WTC11 (cell line): Measurements from ENCODE around the gene CDKN2B. TPM values are rescaled to one million over a fixed set of nuclear protein-coding genes. Genes with fewer than 3 reads are reported as not detected.

Experiments
- ATAC-seq: fragments of 200-7000 bp; cut with Tn5 transposase; 2 replicates; pipeline ENCODE4 v1.10.0; 2021; ENCODE audit warnings: mild to moderate bottlenecking, moderate library complexity
- Bru-seq: library from RNA; stranded (reverse); fragments of 400-500 nt; gene quantifications from one replicate; lab custom pipeline; 2021; lab: Mats Ljungman, UMichigan
- CTCF ChIA-PET: fragments of 300-600 bp; sonication (Branson Sonifier 250); formaldehyde crosslinking; loops from one replicate; lab custom pipeline; 2021; ENCODE audit warnings: antibody characterized with exemption; lab: Charles Lee
- POLR2A ChIA-PET: fragments of 350-600 bp; sonication (Branson Sonifier 250); formaldehyde crosslinking; loops from one replicate; lab custom pipeline; 2021; ENCODE audit warnings: antibody characterized with exemption; lab: Charles Lee
- DNase-seq: peaks from one replicate; pipeline ENCODE4 v3.0.0; 2021; ENCODE audit warnings: low spot score
- H3K27ac Mint-ChIP-seq: 2 replicates; pipeline ENCODE4 v1.8.0; 2021; ENCODE audit warnings: mixed read lengths
- H3K27me3 Mint-ChIP-seq: 2 replicates; pipeline ENCODE4 v1.8.0; 2021; ENCODE audit warnings: low read depth, mild to moderate bottlenecking, moderate library complexity, mixed read lengths
- H3K36me3 Mint-ChIP-seq: 2 replicates; pipeline ENCODE4 v1.8.0; 2021; ENCODE audit warnings: mixed read lengths
- H3K4me1 Mint-ChIP-seq: 2 replicates; pipeline ENCODE4 v1.8.0; 2022; ENCODE audit warnings: mixed read lengths
- H3K4me3 Mint-ChIP-seq: 2 replicates; pipeline ENCODE4 v1.8.0; 2021; ENCODE audit warnings: mild to moderate bottlenecking, moderate library complexity, mixed read lengths
- H3K9me3 Mint-ChIP-seq: 2 replicates; pipeline ENCODE4 v1.8.0; 2021; ENCODE audit warnings: mixed read lengths
- CBFB ChIP-seq: sonication (generic); formaldehyde crosslinking; IDR thresholded peaks from 2 replicates; pipeline ENCODE4 v1.8.1; 2022; ENCODE audit warnings: mild to moderate bottlenecking, low read depth, missing genetic modification reagents
- CREM ChIP-seq: sonication (generic); formaldehyde crosslinking; IDR thresholded peaks from 2 replicates; pipeline ENCODE4 v1.8.1; 2022; ENCODE audit warnings: mild to moderate bottlenecking, missing genetic modification reagents, moderate library complexity
- CTCF ChIP-seq: fragments of 200-600 bp; IDR thresholded peaks from 2 replicates; pipeline ENCODE4 v1.8.0; 2022; ENCODE audit warnings: antibody characterized with exemption
- EMX1 ChIP-seq: fragments of 250-450 bp; sonication (Bioruptor Pico); IDR thresholded peaks from 2 replicates; pipeline ENCODE4 v1.8.0; 2021; ENCODE audit warnings: mild to moderate bottlenecking
- ETV6 ChIP-seq: sonication (generic); formaldehyde crosslinking; IDR thresholded peaks from 2 replicates; pipeline ENCODE4 v1.8.1; 2022; ENCODE audit warnings: mild to moderate bottlenecking, missing genetic modification reagents
- FOXK1 ChIP-seq: sonication (generic); formaldehyde crosslinking; IDR thresholded peaks from 2 replicates; pipeline ENCODE4 v1.8.0; 2022; ENCODE audit warnings: mild to moderate bottlenecking, moderate library complexity, missing genetic modification reagents
- FOXP1 ChIP-seq: sonication (generic); formaldehyde crosslinking; IDR thresholded peaks from 2 replicates; pipeline ENCODE4 v1.8.0; 2022; ENCODE audit warnings: missing genetic modification reagents, mild to moderate bottlenecking, moderate library complexity, borderline replicate concordance
- FOXP4 ChIP-seq: sonication (generic); formaldehyde crosslinking; IDR thresholded peaks from 2 replicates; pipeline ENCODE4 v1.8.0; 2022; ENCODE audit warnings: mild to moderate bottlenecking, missing genetic modification reagents
- HMGXB4 ChIP-seq: sonication (generic); formaldehyde crosslinking; IDR thresholded peaks from 2 replicates; pipeline ENCODE4 v1.8.1; 2023; ENCODE audit warnings: mild to moderate bottlenecking, moderate library complexity, missing genetic modification reagents
- IRF2 ChIP-seq: sonication (generic); formaldehyde crosslinking; IDR thresholded peaks from 2 replicates; pipeline ENCODE4 v1.8.0; 2022; ENCODE audit warnings: low read depth, missing genetic modification reagents, borderline replicate concordance
- MAX ChIP-seq: sonication (generic); formaldehyde crosslinking; IDR thresholded peaks from 2 replicates; pipeline ENCODE4 v1.8.0; 2022; ENCODE audit warnings: mild to moderate bottlenecking, missing genetic modification reagents
- MYBL2 ChIP-seq: sonication (generic); formaldehyde crosslinking; IDR thresholded peaks from 2 replicates; pipeline ENCODE4 v1.8.1; 2023; ENCODE audit warnings: mild to moderate bottlenecking, moderate library complexity, missing genetic modification reagents
- PRRX2 ChIP-seq: fragments of 250-450 bp; sonication (Bioruptor Pico); IDR thresholded peaks from 2 replicates; pipeline ENCODE4 v1.8.0; 2021; ENCODE audit warnings: mild to moderate bottlenecking
- RELA ChIP-seq: sonication (generic); formaldehyde crosslinking; IDR thresholded peaks from 2 replicates; pipeline ENCODE4 v1.8.1; 2022; ENCODE audit warnings: missing genetic modification reagents, mild to moderate bottlenecking, borderline replicate concordance
- SP1 ChIP-seq: sonication (generic); formaldehyde crosslinking; conservative IDR thresholded peaks from 2 replicates; pipeline ENCODE4 v1.8.1; 2022; ENCODE audit warnings: missing genetic modification reagents
- USF2 ChIP-seq: sonication (generic); formaldehyde crosslinking; IDR thresholded peaks from 2 replicates; pipeline ENCODE4 v1.8.1; 2023; ENCODE audit warnings: mild to moderate bottlenecking, missing genetic modification reagents, moderate library complexity
- ZNF232 ChIP-seq: sonication (generic); formaldehyde crosslinking; IDR thresholded peaks from 2 replicates; pipeline ENCODE4 v1.8.0; 2022; ENCODE audit warnings: mild to moderate bottlenecking, missing genetic modification reagents
- ZNF396 ChIP-seq: fragments of 250-450 bp; sonication (Bioruptor Pico); IDR thresholded peaks from 2 replicates; pipeline ENCODE4 v1.8.0; 2021; ENCODE audit warnings: mild to moderate bottlenecking, moderate library complexity, borderline replicate concordance
- ZNF425 ChIP-seq: fragments of 250-450 bp; sonication (Bioruptor Pico); conservative IDR thresholded peaks from 2 replicates; pipeline ENCODE4 v1.9.0; 2021; ENCODE audit warnings: mild to moderate bottlenecking
- ZSCAN18 ChIP-seq: fragments of 250-450 bp; sonication (Bioruptor Pico); IDR thresholded peaks from 2 replicates; pipeline ENCODE4 v2.1.2; 2022; ENCODE audit warnings: mild to moderate bottlenecking, moderate library complexity
- long read RNA-seq, 3 experiments: library from RNA in 1 of 3; library from capped mRNA in 1 of 3; library from polyadenylated mRNA in 1 of 3; unstranded in 2 of 3; stranded (forward) in 1 of 3; transcript quantifications; one replicate each; pipeline ENCODE4 v2.0.0, GENCODE V29; 2021
- total RNA-seq: library from RNA; stranded (reverse); gene quantifications from 3 replicates; pipeline ENCODE4 v1.2.3, GENCODE V29; 2021

Gene CDKN2B
- total RNA-seq: 0.13 to 0.73 TPM (median 0.46 TPM) in 3 replicates
- percentile 16 among the genes with signal in this experiment for Bru-seq, nascent RNA
- long read RNA-seq, experiment 1: 0 reads
- long read RNA-seq, experiment 2: 0 reads
- long read RNA-seq, experiment 3: 0 reads

- H3K27ac Mint-ChIP-seq: no peak within 1 kb of the TSS
- H3K4me1 Mint-ChIP-seq: peaks cover 26% of the 10 kb centered on the region
- H3K27me3 Mint-ChIP-seq: peaks cover 91% of the 10 kb centered on the region
- DNase-seq (peak; percentile 96), ATAC-seq (peak; percentile 84)
- ChIA-PET POLR2A (interaction anchor here (1.8 kb wide), 1 partner anchor 207 kb away, joined by 6 read pairs; the partner anchor contains the start of gene MTAP), CTCF (interaction anchor here (0.6 to 3.1 kb wide), 43 partner anchors 10 to 235 kb away, joined by 3 to 60 read pairs (median 5); partner anchors contain the start of genes CDKN2A, CDKN2B-AS1 and MTAP)
- peak within 1 kb of the TSS; percentile 91 for H3K4me3 Mint-ChIP-seq
- no peaks in the 10 kb centered on the region for H3K9me3 Mint-ChIP-seq
- no peaks in the 10 kb centered on the region for H3K36me3 Mint-ChIP-seq
- TF ChIP-seq MYBL2 (CRISPR knock-in tag) (0 out of 2 replicates have a peak, but pooled peaks have one; percentile 38), ZSCAN18 (CRISPR knock-in tag) (no peak), CTCF (peak; percentile 92), ZNF232 (0 out of 2 replicates have a peak, but pooled peaks have one; percentile 50), FOXP4 (peak; percentile 24; the same call in 1 of the 2 replicates), RELA (CRISPR knock-in tag) (no peak), ETV6 (CRISPR knock-in tag) (peak; percentile 74; the same call in 1 of the 2 replicates), USF2 (peak; percentile 85), FOXP1 (CRISPR knock-in tag) (peak; percentile 46; the same call in 1 of the 2 replicates), IRF2 (CRISPR knock-in tag) (no peak), PRRX2 (CRISPR knock-in tag) (no peak), HMGXB4 (peak; percentile 70; the same call in 1 of the 2 replicates), FOXK1 (CRISPR knock-in tag) (0 out of 2 replicates have a peak, but pooled peaks have one; percentile 42), MAX (peak; percentile 67), EMX1 (CRISPR knock-in tag) (no peak), CBFB (peak; percentile 12; the same call in 1 of the 2 replicates), ZNF396 (CRISPR knock-in tag) (no peak), ZNF425 (CRISPR knock-in tag) (no peak), SP1 (CRISPR knock-in tag) (peak; percentile 20; the same call in 1 of the 2 replicates), CREM (CRISPR knock-in tag) (0 out of 2 replicates have a peak, but pooled peaks have one; percentile 27)
These were observed at the start of gene CDKN2B for GRCh38 chr9:22008717-22009505. CDKN2B (minus strand) TSS chr9:22009305; CDS start chr9:22008953, 352 bp downstream.
